ENCODE results near the gene SETD1B. TPM values are rescaled to one million over a fixed set of nuclear protein-coding genes. Genes with fewer than 3 reads are reported as not detected.

The SETD1B gene
- total and polyA plus RNA-seq, 2 of the 4 experiments (the other 2 are of a cell fraction), result 0.90 to 5.1 TPM

DNA sequence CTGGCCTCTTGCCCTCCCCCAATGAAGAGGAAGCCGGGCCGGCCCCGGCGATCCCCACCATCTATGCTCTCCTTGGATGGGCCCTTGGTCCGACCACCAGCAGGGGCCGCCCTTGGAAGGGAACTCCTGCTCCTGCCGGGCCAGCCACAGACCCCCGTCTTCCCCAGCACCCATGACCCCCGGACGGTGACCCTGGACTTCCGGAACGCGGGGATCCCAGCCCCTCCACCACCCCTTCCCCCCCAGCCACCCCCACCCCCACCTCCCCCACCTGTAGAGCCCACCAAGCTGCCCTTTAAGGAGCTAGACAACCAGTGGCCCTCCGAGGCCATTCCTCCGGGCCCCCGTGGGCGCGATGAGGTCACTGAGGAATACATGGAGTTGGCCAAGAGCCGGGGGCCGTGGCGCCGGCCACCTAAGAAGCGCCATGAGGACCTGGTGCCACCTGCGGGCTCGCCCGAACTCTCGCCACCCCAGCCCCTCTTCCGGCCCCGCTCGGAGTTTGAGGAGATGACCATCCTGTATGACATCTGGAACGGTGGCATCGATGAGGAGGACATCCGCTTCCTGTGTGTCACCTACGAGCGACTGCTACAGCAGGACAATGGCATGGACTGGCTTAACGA is 19.4 kb downstream of the SETD1B start:
- peaks cover 14 to 58% of the 10 kb centered on the region in 2 experiments; a peak in 3 of 4 replicates for H3K79me1 ChIP-seq (ENCODE audit: low read depth in 1 of 2, low read length in 2 of 2)
- ATAC-seq (ENCODE audit: low read depth), result no peak
- H3K27me3 ChIP-seq (ENCODE audit: control insufficient read depth, insufficient read depth, low read length), result no peaks in the 10 kb centered on the region
- no peak overlapping the region for H3K23ac ChIP-seq (ENCODE audit: low read depth, low read length)
- WGBS, 2 experiments (ENCODE audit: extremely low coverage in 2 of 2, insufficient read length in 1 of 2), result 95% methylated on average over 23 of the region's 36 CpGs; no CpG with 5 or more reads in 1 of the 2 experiments
- no peak overlapping the region; the same call in 1 of the 2 replicates for H2AK5ac ChIP-seq (ENCODE audit: low read depth, low read length)
- DNase-seq, result no peak
- no peak overlapping the region for H3K4me2 ChIP-seq (ENCODE audit: low read depth, low read length)
- H2AFZ ChIP-seq (replicated peaks; ENCODE audit: low read length, poor library complexity), result no peak overlapping the region
- no peaks in the 10 kb centered on the region for H3K4me1 ChIP-seq (ENCODE audit: control insufficient read depth, insufficient read depth, low read length)
- H3K9me3 ChIP-seq (ENCODE audit: control insufficient read depth, insufficient read depth, low read length), result no peaks in the 10 kb centered on the region
- POLR2A ChIA-PET (ENCODE audit: unreplicated experiment), result no interaction called here
- H3K9ac ChIP-seq (ENCODE audit: low read depth, low read length), result no peak overlapping the region
- no peak overlapping the region for H3K4ac ChIP-seq (ENCODE audit: low read depth, low read length)
- H3K18ac ChIP-seq (ENCODE audit: low read depth, low read length), result no peak overlapping the region
- H4K5ac ChIP-seq (ENCODE audit: low read depth, low read length), result no peak overlapping the region
- H4K91ac ChIP-seq (ENCODE audit: insufficient read depth, low read depth, low read length), result no peak overlapping the region
- dilution Hi-C loops (cut with HindIII; ENCODE audit: low sequenced_read_pairs, unreplicated experiment), result no loop called here
- no peak overlapping the region for H2BK20ac ChIP-seq (ENCODE audit: low read depth, low read length)
- H3K9me1 ChIP-seq (ENCODE audit: insufficient read depth, low read length), result no peaks in the 10 kb centered on the region
- H2BK120ac ChIP-seq (ENCODE audit: low read depth, low read length), result no peak overlapping the region
- in situ Hi-C loops (cut with MboI; ENCODE audit: low sequenced_read_pairs), result no loop called here
- H2AK9ac ChIP-seq (replicated peaks; ENCODE audit: low read depth, low read length, poor library complexity), result no peak overlapping the region
- CTCF ChIA-PET, result no interaction called here
- intact Hi-C loops (cut with micrococcal nuclease), result no loop called here
- TF ChIP-seq SMC3 (IDR thresholded peaks at IDR 0.05; ENCODE audit: low read depth, low read length), result peak; percentile 6; the same call in 1 of the 2 replicates
- TF ChIP-seq MAFK (IDR thresholded peaks at IDR 0.05; ENCODE audit: low read depth, low read length), result no peak
- H3K36me3 ChIP-seq (ENCODE audit: control insufficient read depth, insufficient read depth, low read length), result peaks cover 63% of the 10 kb centered on the region
- H3K56ac ChIP-seq (ENCODE audit: extremely low read depth, insufficient read depth, low read length), result no peak overlapping the region
- H3K27ac ChIP-seq (ENCODE audit: insufficient read depth, low read length), result no peak overlapping the region
- H3K4me3 ChIP-seq (ENCODE audit: insufficient read depth, low read depth, low read length), result no peak overlapping the region
- H4K20me1 ChIP-seq (ENCODE audit: insufficient read depth, low read length), result peaks cover 4% of the 10 kb centered on the region
- H4K8ac ChIP-seq (ENCODE audit: low read depth in 2 of 2, low read length in 2 of 2), result no peak overlapping the region
- no TSS peak for BruUV-seq (replicated peaks)
- no peak overlapping the region for H2BK5ac ChIP-seq (ENCODE audit: low read depth, low read length, poor library complexity, severe bottlenecking)
- no peak overlapping the region for H3K14ac ChIP-seq (replicated peaks; ENCODE audit: low read depth, low read length)
- no peak overlapping the region for H2BK15ac ChIP-seq (ENCODE audit: low read depth, low read length)

Data from IMR-90 (cell line).